HL-60 (cell line): ENCODE results near the gene CDC42EP4.

Experiments used
- DNase-seq, 2 experiments: peaks; one replicate each; pipeline ENCODE4 v3.0.0-alpha.2; 2010 to 2020; ENCODE audit warnings: low read depth in 1 of 2, low spot score in 1 of 2
- H3K27ac ChIP-seq: fragments of 250-450 bp; sonication (Bioruptor Pico); replicated peaks from 2 replicates; pipeline ENCODE4 v1.5.1; 2020; ENCODE audit warnings: mild to moderate bottlenecking, moderate library complexity
- H3K27me3 ChIP-seq: fragments of 250-450 bp; sonication (Bioruptor Pico); 2 replicates; pipeline ENCODE4 v1.5.1; 2021; ENCODE audit warnings: mild to moderate bottlenecking, moderate library complexity; ENCODE audit not compliant: insufficient read depth, poor library complexity, severe bottlenecking
- H3K4me3 ChIP-seq: replicated peaks from 2 replicates; pipeline ENCODE4 v1.5.1; 2011; ENCODE audit warnings: mild to moderate bottlenecking, control low read depth, low read length; ENCODE audit not compliant: insufficient read depth
- CTCF ChIP-seq: IDR thresholded peaks from one replicate; pipeline ENCODE4 v1.5.1; 2011; ENCODE audit warnings: low read length, control low read depth, inconsistent platforms; ENCODE audit not compliant: insufficient read depth
- GABPA ChIP-seq: IDR thresholded peaks from 2 replicates; pipeline ENCODE4 v1.6.1; 2012; ENCODE audit warnings: low read depth
- POLR2AphosphoS5 ChIP-seq: IDR thresholded peaks from 2 replicates; pipeline ENCODE4 v1.6.1; 2012; ENCODE audit warnings: low read depth
- REST ChIP-seq: IDR thresholded peaks from 2 replicates; pipeline ENCODE4 v1.6.1; 2012; ENCODE audit warnings: low read depth; ENCODE audit not compliant: insufficient replicate concordance
- SPI1 ChIP-seq: IDR thresholded peaks from 2 replicates; pipeline ENCODE4 v1.6.1; 2012; ENCODE audit warnings: low read depth, mild to moderate bottlenecking, borderline replicate concordance

CDC42EP4 gene

DNA sequence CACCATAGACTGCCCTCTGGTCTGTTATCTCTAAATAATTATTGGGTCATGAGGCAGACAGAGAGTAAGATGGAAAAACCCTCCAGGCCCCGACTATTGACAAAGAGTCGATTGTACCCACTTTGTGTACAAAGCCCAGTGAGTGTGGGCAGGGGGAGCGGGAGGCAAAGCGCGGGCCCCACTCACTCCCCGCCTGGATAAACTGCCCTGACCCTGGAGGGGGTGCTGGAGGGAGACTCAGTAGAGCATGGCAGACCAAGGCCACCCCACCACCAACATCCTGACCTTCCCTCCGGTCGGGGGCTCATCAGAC is 38.9 kb downstream of the CDC42EP4 start:
- TF ChIP-seq GABPA (no peak), REST (no peak), CTCF (no peak), POLR2AphosphoS5 (no peak), SPI1 (no peak)
- Histone ChIP-seq H3K27ac (no peak overlapping the region), H3K27me3 (no peaks in the 10 kb centered on the region), H3K4me3 (no peak overlapping the region)
- no peak for DNase-seq

DNA sequence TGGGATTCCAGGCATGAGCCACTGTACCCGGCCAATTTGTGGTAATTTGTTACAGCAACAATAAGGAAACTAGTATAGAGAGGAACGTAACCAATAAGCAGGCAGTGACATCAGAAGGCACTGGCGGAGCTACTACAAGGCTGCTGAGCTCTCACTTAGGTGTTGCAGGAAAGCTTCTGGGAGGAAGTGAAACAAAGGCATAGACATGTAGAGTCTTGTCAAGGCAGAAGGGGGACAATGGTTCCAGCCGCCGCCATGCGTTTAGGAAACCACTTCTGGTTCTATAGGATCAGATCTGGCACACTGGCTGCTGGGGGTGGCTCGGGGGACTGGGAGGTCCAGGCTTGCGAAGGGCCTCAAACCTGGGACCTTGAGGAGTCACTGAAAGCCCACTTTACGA is 40.7 kb downstream of the CDC42EP4 start:
- no peak overlapping the region for H3K4me3 ChIP-seq
- no peaks in the 10 kb centered on the region for H3K27me3 ChIP-seq
- TF ChIP-seq SPI1 (0 out of 2 replicates have a peak, but pooled peaks have one; percentile 26), CTCF (no peak)
- DNase-seq = peak in 1 of 2 experiments; percentile 51
- no peak overlapping the region for H3K27ac ChIP-seq

DNA sequence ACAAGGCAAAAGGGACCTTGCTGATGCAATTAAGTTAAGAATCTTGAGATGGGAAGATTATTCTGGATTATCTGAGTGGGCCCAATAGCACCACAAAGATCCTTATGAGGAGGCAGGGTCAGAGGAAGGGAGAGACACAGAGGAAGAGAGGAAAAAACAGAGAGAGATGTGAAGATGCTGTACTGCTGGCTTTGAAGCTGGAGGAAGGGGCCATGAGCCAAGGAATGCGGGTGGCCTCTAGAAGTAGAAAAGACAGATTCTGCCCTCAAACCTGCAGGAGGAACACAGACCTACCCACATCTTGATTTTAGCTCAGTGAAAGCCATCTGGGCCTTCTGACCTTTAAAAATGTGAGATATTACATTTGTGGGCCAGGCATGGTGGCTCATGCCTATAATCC is 42.0 kb downstream of the CDC42EP4 start:
- TF ChIP-seq CTCF = no peak
- TF ChIP-seq GABPA = no peak
- no peak for TF ChIP-seq REST
- no peak for TF ChIP-seq SPI1
- TF ChIP-seq POLR2AphosphoS5 = no peak
- Histone ChIP-seq H3K4me3 (no peak overlapping the region), H3K27ac (no peak overlapping the region), H3K27me3 (no peaks in the 10 kb centered on the region)
- DNase-seq = no peak

DNA sequence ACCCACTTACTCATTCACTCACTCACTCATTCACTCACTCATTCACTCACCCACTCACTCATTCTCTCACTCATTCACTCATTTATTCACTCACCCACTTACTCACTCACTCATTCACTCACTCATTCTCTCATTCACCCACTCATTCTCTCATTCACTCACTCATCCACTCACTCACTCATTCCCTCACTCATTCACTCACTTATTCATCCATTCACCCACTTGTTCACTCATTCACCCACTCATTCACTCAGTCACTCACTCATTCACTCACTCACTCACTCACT is 42.5 kb downstream of the CDC42EP4 start:
- DNase-seq = no peak
- Histone ChIP-seq H3K4me3 (no peak overlapping the region), H3K27me3 (no peaks in the 10 kb centered on the region), H3K27ac (no peak overlapping the region)
- TF ChIP-seq POLR2AphosphoS5 = no peak
- no peak for TF ChIP-seq REST
- no peak for TF ChIP-seq SPI1
- no peak for TF ChIP-seq CTCF
- no peak for TF ChIP-seq GABPA
